IPS DF 6.9 (cell line): Measurements from ENCODE around the gene TMIE.

Experiments used
- DNase-seq: peaks from one replicate; pipeline ENCODE4 v3.0.0-alpha.2; 2013; ENCODE audit warnings: low read depth, low spot score
- H3K27ac ChIP-seq: one replicate; pipeline ENCODE4 v1.5.1; 2013; ENCODE audit warnings: low read length, control low read depth
- H3K27me3 ChIP-seq: 2 replicates; pipeline ENCODE4 v1.6.1; 2013; ENCODE audit warnings: mild to moderate bottlenecking, low read length; ENCODE audit not compliant: control insufficient read depth, insufficient read depth
- H3K36me3 ChIP-seq: 2 replicates; pipeline ENCODE4 v1.6.1; 2013; ENCODE audit warnings: low read length; ENCODE audit not compliant: control insufficient read depth, insufficient read depth
- H3K4me1 ChIP-seq: 2 replicates; pipeline ENCODE4 v1.6.1; 2013; ENCODE audit warnings: low read length; ENCODE audit not compliant: control insufficient read depth, insufficient read depth
- H3K4me3 ChIP-seq: 2 replicates; pipeline ENCODE4 v1.5.1; 2013; ENCODE audit warnings: mild to moderate bottlenecking, low read length
- H3K9me3 ChIP-seq: 2 replicates; pipeline ENCODE4 v1.6.1; 2013; ENCODE audit warnings: low read length, inconsistent platforms; ENCODE audit not compliant: control insufficient read depth, insufficient read depth
- WGBS: extraction: QIAGEN DNeasy Blood & Tissue Kit; methylation state at CpG from one replicate; pipeline ENCODE4 v1.1.7; 2013; ENCODE audit warnings: mixed read lengths, missing lambda C conversion rate; ENCODE audit not compliant: insufficient read length, insufficient coverage; 5-methylcytosine and 5-hydroxymethylcytosine counted together

The TMIE gene

DNA sequence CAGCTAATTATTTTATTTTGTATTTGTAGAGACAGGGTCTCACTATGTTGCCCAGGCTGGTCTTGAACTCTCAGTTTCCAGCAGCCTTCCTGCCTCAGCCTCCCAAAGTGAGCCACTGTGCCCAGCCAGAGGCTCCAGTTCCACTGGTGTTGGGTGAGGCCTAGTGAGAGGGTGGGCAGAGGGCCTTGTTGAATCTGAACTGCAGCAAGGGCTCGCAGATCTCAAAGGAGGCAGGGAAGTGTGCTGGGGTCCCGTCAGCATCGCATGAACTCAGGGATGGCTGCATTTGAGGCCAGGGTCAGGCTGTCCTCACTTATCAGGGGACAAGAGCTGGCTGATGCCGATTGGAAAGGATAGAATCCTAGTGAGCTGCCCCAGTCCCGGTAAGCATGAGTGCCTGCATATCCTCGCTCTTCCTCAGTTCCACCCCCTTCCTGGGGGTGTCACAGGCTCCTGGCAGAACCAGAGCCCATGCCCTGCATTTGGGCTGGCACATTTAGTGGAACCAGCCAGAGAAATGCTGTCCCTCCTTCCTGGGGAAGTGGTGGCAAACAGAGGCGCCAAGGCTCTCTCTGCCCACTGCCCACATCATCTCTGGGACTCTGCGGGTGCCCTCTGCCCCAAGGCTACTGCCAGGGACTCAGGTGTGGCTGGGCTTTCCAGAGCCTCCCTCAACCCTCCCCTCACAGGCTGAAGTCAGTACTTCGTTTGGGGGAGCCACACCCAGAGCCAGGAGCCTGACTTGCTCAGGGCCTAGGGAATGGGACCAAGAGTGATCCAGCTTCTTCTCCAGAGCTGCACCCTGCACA is 31.8 kb upstream of the TMIE start:
- Histone ChIP-seq H3K36me3 (no peaks in the 10 kb centered on the region), H3K27ac (no peak overlapping the region), H3K27me3 (no peaks in the 10 kb centered on the region), H3K4me3 (no peak overlapping the region), H3K9me3 (no peaks in the 10 kb centered on the region), H3K4me1 (no peaks in the 10 kb centered on the region)
- DNase-seq: no peak
- no CpG with 5 or more reads among the region's 9 CpGs for WGBS

DNA sequence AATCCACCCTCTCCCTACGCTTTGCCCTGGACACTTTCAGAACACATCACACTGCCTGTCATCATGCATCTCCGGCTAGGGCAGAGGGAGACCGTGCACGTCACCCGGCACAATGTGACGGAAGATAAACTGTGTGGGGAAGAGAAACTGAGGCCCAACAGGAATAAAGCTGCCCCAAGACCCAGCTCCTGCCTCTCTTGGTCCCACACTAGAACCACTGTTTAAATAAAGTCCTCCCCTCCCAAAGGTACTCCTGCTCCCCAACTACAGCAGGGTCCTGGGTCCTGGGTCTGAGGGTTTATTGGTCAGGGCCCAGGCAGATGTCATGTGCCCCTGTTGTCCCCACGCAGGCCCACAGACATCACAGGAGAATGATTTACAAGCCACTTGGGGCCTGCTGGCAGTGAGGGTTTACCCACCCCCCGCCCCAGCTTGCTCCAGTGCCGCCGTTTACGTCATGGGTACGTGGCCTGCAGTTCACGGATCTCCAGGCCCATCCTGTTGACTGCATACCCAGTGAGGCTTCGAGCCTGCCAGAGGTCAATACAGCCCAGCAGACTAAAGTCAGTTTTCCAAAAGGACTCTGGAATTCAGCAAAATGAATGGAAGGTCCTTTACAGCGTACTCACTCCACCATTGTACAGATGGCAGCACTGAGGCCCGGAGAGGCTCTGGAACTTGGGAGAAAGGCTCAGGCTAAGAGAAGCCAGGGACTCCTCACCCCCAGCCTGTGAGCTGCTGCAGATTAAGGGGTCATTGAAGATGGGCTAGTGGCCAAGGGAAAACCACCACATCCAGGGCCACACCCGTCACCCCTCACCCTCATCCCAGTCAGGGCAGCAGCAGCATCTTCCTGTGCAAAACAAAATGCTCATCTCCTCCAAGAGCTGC is 30.9 kb upstream of the TMIE start:
- Histone ChIP-seq H3K4me3 (no peak overlapping the region), H3K4me1 (no peaks in the 10 kb centered on the region), H3K9me3 (no peaks in the 10 kb centered on the region), H3K27me3 (no peaks in the 10 kb centered on the region), H3K36me3 (no peaks in the 10 kb centered on the region), H3K27ac (no peak overlapping the region)
- WGBS: no CpG with 5 or more reads among the region's 17 CpGs
- DNase-seq: no peak

DNA sequence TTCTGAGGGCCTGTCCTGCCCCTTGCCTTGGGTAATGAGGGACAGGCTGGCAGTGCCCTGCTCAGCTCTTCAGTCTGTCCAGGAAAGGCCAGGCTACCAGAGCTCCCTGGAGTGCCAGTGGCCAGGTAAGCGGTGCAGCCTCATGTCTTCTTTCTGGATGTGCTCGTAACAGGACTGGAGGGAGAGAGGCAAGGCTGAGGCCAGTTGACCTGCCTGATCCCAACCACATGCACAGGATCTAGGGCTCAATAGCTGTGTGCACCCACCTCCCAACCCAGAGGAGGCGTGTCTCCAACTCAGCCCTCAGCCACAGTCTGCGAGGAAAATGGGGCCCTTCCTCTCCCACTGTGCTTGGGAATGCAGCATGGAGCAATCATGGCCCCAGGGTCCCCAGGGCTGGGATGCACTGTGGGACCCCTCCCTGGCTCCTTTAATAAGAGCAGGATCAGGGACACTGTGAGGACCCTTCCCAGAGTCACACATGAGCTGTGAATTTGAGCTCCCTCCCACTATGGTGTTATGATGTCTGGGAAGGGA is 30.2 kb upstream of the TMIE start:
- Histone ChIP-seq H3K9me3 (no peaks in the 10 kb centered on the region), H3K4me3 (no peak overlapping the region), H3K36me3 (no peaks in the 10 kb centered on the region), H3K27ac (no peak overlapping the region), H3K27me3 (no peaks in the 10 kb centered on the region), H3K4me1 (no peaks in the 10 kb centered on the region)
- no CpG with 5 or more reads among the region's 4 CpGs for WGBS
- no peak for DNase-seq

DNA sequence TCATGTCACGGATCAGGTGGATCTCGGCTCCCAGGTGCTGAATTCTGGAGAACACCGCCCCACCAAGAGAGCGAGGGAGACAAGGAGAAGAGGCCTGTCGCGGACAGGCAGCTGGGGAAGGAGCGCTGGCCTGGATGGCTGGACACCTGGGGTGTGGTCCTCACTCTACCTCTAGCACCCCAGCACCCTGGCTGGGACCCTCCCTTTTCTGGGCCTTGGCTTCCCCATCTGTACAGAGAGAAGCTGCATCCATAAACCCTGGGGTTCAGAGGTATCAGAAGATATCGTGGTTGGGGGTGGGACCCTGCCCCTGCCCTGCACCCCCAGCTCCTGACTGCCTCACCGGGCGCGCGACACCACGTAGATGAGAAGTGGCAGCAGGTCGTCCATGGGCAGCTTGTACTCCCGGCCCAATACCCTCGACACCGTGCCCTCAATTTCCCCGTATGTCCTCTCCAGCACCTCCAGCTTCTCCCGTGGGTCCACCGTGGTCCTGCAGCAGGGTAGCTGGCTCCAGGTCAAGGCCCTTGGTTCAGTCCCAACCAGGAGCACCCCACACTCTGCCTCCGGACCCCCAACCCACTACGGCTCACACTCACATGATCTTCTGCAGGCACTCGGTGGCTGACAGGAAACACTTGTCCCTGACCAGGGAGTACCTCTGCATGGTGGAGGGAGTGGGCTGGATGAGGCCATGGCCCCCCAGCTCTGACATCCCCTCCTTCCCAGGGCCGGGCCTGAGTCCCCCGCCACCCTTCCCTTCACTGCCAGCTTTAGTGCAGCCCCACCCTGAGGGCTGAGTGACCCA is 29.4 kb upstream of the TMIE start:
- no peak for DNase-seq
- Histone ChIP-seq H3K27ac (no peak overlapping the region), H3K4me3 (no peak overlapping the region), H3K4me1 (no peaks in the 10 kb centered on the region), H3K9me3 (no peaks in the 10 kb centered on the region), H3K27me3 (no peaks in the 10 kb centered on the region), H3K36me3 (no peaks in the 10 kb centered on the region)
- WGBS: no CpG with 5 or more reads among the region's 25 CpGs

DNA sequence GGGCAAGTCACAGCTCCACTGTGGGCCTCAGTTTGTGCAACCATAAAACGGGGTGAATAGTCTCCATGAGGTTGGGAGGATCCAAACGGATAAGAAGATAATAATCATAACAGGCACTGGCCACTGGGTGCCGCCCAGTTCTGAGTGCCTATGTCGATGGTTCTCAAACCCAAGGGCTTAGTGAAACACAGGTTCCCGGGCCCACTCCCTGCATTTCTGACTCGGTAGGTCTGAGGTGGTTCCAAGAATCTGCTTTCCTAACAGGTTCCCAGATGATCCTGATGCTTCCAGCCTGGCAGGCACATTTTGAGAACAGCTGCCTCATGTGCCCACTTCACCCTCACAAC is 28.9 kb upstream of the TMIE start:
- H3K27me3 ChIP-seq: no peaks in the 10 kb centered on the region
- no CpG with 5 or more reads among the region's 6 CpGs for WGBS
- H3K9me3 ChIP-seq: no peaks in the 10 kb centered on the region
- no peaks in the 10 kb centered on the region for H3K4me1 ChIP-seq
- H3K27ac ChIP-seq: no peak overlapping the region
- no peaks in the 10 kb centered on the region for H3K36me3 ChIP-seq
- no peak overlapping the region for H3K4me3 ChIP-seq
- no peak for DNase-seq

DNA sequence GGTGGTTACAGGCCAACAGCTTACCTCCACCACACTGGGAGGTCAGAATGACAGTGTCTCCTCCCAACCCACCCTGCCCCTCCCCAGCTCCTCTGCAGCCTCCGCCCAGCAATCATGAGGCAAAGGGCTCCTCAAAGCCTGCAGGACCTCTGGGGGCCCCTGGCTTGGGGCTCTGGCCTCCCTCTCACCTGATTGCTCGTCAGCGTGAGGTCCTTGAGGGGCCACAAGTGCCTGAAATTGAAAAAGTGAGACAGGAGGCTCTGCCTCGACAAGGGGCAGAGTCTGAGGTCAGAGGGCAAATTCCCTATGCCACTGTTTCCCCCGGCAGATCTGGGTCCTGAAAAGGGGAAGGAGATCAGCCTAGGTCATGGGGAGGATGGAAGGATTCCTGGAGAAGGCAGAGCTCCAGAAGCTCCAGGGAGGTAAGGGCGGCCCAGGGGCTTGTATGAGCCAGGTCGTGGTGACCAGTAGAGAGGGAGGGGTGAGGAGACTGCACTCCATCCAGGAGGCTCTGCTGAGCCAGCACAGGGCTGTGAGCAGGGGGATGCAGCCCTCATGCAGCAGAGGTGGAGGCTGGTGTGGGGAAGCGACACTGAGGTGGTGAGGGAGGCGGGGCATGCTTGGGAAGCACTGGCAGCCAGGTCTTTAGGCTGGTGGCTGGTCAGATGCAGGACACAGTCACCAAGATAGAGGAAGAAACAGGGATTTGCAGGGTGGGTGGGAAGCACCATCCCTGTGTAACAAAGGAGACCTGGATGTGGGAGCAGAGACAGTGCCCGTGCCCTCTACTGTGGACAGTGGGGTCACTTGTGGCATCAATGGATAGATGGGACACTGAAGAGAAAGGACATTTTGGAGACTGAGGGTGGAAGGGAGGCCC is 27.8 kb upstream of the TMIE start:
- H3K27ac ChIP-seq: no peak overlapping the region
- no peaks in the 10 kb centered on the region for H3K9me3 ChIP-seq
- no peaks in the 10 kb centered on the region for H3K27me3 ChIP-seq
- no peak overlapping the region for H3K4me3 ChIP-seq
- no peaks in the 10 kb centered on the region for H3K36me3 ChIP-seq
- DNase-seq: no peak
- WGBS: no CpG with 5 or more reads among the region's 10 CpGs
- H3K4me1 ChIP-seq: no peaks in the 10 kb centered on the region

DNA sequence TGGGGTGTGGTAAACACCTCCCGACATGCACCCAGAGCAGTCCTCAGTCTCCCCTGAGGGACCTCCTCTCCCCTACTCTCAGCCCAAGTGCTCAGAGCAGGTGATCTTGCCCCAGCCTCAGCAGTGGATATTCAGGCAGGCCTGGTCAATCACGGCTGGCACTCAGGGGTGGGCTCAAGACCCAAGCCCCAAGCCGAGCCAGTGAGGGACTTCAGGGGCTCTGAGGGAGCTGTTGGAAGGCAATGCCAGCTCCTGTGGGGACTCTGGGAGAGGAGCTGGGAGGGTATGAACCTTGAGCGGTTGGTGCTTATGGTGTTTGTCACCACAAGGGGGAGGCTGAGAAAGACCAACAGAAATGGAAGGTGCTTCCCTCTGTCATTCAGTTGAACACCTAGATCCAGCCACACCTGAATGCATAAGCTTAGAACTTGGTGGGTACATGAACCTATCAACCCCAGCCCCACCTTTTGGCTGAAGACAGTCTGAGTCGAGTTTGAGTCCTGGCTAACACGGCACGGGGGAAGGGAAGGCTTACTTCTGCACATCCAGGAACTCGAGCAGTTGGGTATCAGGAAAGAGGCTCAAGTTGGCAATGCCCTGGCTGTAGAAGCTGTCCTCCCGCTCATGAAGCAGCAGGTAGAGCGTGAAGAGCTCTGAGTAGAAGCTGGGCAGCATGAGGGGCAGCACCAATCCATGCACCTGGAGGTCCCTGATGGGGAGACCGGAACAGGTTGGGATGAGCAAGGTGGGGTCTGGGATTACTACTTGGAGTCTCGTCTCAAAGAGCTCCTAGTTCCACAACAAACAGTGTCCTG is 27.0 kb upstream of the TMIE start:
- DNase-seq: no peak
- H3K4me3 ChIP-seq: no peak overlapping the region

DNA sequence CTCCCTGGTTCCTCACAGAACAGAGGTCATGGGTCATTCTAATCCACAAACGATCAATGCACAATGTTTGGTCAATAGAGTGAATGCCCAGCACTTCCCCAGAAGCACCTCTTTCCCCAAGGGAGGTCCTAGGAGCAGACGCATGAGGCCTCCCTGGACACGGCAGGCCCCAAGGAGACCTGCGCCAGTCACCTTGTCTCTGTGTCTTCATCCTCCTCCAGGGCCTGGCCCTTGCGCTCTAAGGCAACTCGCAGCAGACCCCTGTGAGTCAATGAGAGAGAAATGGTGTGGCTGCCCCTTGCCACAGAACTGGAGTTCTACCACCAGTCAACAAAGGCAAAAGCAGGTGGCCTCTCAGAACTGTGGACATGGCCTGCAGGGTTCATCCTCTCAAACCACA is 25.8 kb upstream of the TMIE start:
- H3K36me3 ChIP-seq: no peaks in the 10 kb centered on the region

More for the DNA sequence above, 27.0 kb upstream of the TMIE start:
- H3K36me3 ChIP-seq: no peaks in the 10 kb centered on the region
- H3K9me3 ChIP-seq: no peaks in the 10 kb centered on the region
- no peaks in the 10 kb centered on the region for H3K27me3 ChIP-seq
- H3K4me1 ChIP-seq: no peaks in the 10 kb centered on the region
- no peak overlapping the region for H3K27ac ChIP-seq
- WGBS: no CpG with 5 or more reads among the region's 12 CpGs

DNA sequence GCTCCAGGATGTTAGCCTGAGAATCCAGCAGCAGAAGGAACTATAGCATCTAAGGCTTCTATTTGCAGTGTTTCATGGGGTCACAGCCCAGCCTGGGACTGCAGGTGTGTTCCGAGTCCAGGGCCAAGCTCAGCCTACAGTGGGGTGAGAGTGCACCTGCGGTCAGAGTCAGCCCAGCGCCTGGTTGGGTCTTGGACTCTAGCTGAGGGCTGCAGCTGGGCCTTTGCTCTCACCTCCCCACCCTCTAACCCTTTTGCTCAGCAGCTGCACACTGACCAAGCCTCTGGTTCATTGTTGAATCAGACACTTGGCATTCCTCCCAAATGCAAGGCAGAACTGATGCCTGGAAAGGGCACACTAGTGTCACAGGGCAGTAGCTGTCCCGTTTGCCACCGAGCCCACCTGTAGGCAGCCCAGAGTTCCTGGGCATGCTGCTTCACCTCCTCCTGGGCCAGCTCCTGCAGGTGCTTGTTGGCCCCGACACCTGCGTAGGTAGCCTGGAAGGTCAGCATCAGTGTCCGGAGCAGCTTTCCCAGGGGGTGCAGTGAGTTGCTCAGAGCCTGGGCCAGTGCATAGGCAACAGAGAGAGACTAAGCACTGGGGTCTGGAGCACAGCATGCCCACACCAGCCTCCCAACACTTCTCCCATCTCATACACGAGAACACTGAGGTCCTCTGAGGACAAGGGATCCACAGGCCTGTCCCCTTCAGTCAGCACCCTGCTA is 25.2 kb upstream of the TMIE start:
- no CpG with 5 or more reads among the region's 9 CpGs for WGBS

More for the DNA sequence above, 25.8 kb upstream of the TMIE start:
- H3K9me3 ChIP-seq: no peaks in the 10 kb centered on the region
- DNase-seq: no peak
- no peaks in the 10 kb centered on the region for H3K4me1 ChIP-seq
- WGBS: no CpG with 5 or more reads among the region's 6 CpGs
- no peaks in the 10 kb centered on the region for H3K27me3 ChIP-seq
- no peak overlapping the region for H3K4me3 ChIP-seq
- no peak overlapping the region for H3K27ac ChIP-seq

More for the DNA sequence above, 25.2 kb upstream of the TMIE start:
- no peak overlapping the region for H3K27ac ChIP-seq
- no peaks in the 10 kb centered on the region for H3K36me3 ChIP-seq
- no peaks in the 10 kb centered on the region for H3K27me3 ChIP-seq
- no peak overlapping the region for H3K4me3 ChIP-seq
- H3K9me3 ChIP-seq: no peaks in the 10 kb centered on the region
- no peaks in the 10 kb centered on the region for H3K4me1 ChIP-seq
- no peak for DNase-seq
